HUDEP-2 (cell line): ENCODE data around the gene PDLIM4.
A peak's percentile ranks its signal among the peaks of the same experiment; 100 is the strongest.

Experiments used
- DNase-seq, 76 experiments: peaks; one replicate each; lab custom pipeline; 2025; ENCODE audit not compliant: unreplicated experiment in 76 of 76; lab: John Stamatoyannopoulos, UW

Gene PDLIM4

GRCh38 chr5:132257131-132258101, at the start of gene PDLIM4:
PDLIM4 (plus strand) TSS chr5:132257696; CDS start chr5:132257735, 39 bp downstream.
- DNase-seq, result no peak

GRCh38 chr5:132207778-132208177, 49.7 kb upstream of the PDLIM4 start:
- DNase-seq, result no peak

GRCh38 chr5:132209131-132209530, 48.4 kb upstream of the PDLIM4 start:
- no peak for DNase-seq

- no peak for DNase-seq
Measured at GRCh38 chr5:132209901-132210545, 47.5 kb upstream of the PDLIM4 start.

GRCh38 chr5:132210944-132211343, 46.6 kb upstream of the PDLIM4 start:
- no peak for DNase-seq

GRCh38 chr5:132211787-132212186, 45.7 kb upstream of the PDLIM4 start:
- DNase-seq, result no peak

GRCh38 chr5:132213666-132214065, 43.8 kb upstream of the PDLIM4 start:
- no peak for DNase-seq

GRCh38 chr5:132214491-132214890, 43.0 kb upstream of the PDLIM4 start:
- DNase-seq, result no peak

GRCh38 chr5:132215329-132215728, 42.2 kb upstream of the PDLIM4 start:
- DNase-seq, result peak in 4 of 76 experiments; percentile 2 to 11 (median 6)

- DNase-seq, result no peak
Measured at GRCh38 chr5:132218321-132218720, 39.2 kb upstream of the PDLIM4 start.

- no peak for DNase-seq
Measured at GRCh38 chr5:132219289-132219970, 38.1 kb upstream of the PDLIM4 start.

GRCh38 chr5:132219981-132220380, 37.5 kb upstream of the PDLIM4 start:
- no peak for DNase-seq

- no peak for DNase-seq
Measured at GRCh38 chr5:132220491-132220890, 37.0 kb upstream of the PDLIM4 start.

- DNase-seq, result no peak
Measured at GRCh38 chr5:132221781-132222648, 35.5 kb upstream of the PDLIM4 start.

- no peak for DNase-seq
Measured at GRCh38 chr5:132222649-132223038, 34.9 kb upstream of the PDLIM4 start.

- DNase-seq, result no peak
Measured at GRCh38 chr5:132223861-132224260, 33.6 kb upstream of the PDLIM4 start.

GRCh38 chr5:132224716-132225115, 32.8 kb upstream of the PDLIM4 start:
- DNase-seq, result no peak

- DNase-seq, result peak in 62 of 76 experiments; percentile 1 to 63 (median 38)
Measured at GRCh38 chr5:132225165-132226032, 32.1 kb upstream of the PDLIM4 start.

- DNase-seq, result no peak
Measured at GRCh38 chr5:132226516-132227234, 30.8 kb upstream of the PDLIM4 start.
